Tibial artery (tissue), 4 donors: ENCODE data around the gene KCNQ1.

Experiments
- DNase-seq, 2 donors: peaks; one replicate each; pipeline ENCODE4 v3.0.0-alpha.2; 2019
- H3K27ac ChIP-seq, 2 donors: fragments of 200-600 bp; sonication (generic) in 1 of 2; 1 replicate in 1 of 2; 2 replicates in 1 of 2; pipeline ENCODE4 v1.5.1; 2018 to 2019; ENCODE audit warnings: mild to moderate bottlenecking in 1 of 2
- H3K27me3 ChIP-seq, 2 donors: fragments of 200-600 bp; sonication (generic) in 1 of 2; one replicate each; pipeline versions ENCODE4 v1.5.1 to v1.6.0; 2016 to 2019
- H3K36me3 ChIP-seq, 3 donors: fragments of 200-600 bp; sonication (generic) in 2 of 3; one replicate each; pipeline ENCODE4 v1.5.1; 2016 to 2019; ENCODE audit warnings: mild to moderate bottlenecking in 2 of 3
- H3K4me1 ChIP-seq, 4 donors: fragments of 200-600 bp; sonication (generic) in 2 of 4; 1 replicate in 3 of 4; 2 replicates in 1 of 4; pipeline ENCODE4 v1.5.1; 2016 to 2019
- H3K4me3 ChIP-seq, 2 donors: fragments of 200-600 bp; sonication (generic) in 1 of 2; 1 replicate in 1 of 2; 2 replicates in 1 of 2; pipeline ENCODE4 v1.5.1; 2018 to 2019; ENCODE audit warnings: mild to moderate bottlenecking in 2 of 2
- H3K9me3 ChIP-seq, 3 donors: fragments of 200-600 bp; sonication (generic) in 1 of 3; one replicate each; pipeline ENCODE4 v1.5.1; 2016 to 2019
- CTCF ChIP-seq, 2 experiments: fragments of 200-600 bp in 1 of 2; fragments of 450-650 bp in 1 of 2; IDR thresholded peaks; one replicate each; pipeline ENCODE4 v1.5.1; 2017 to 2019; ENCODE audit warnings: antibody characterized with exemption in 2 of 2, mild to moderate bottlenecking in 1 of 2, moderate library complexity in 1 of 2
- intact Hi-C: fragments of 100-400 bp; cut with DNase I; formaldehyde crosslinking; loops from one replicate; pipeline ENCODE4 v1.15.0; 2023; ENCODE audit warnings: low total_unique reads

Gene KCNQ1

GRCh38 chr11:2582351-2582945, 137.6 kb downstream of the KCNQ1 start:
- no peaks in the 10 kb centered on the region for H3K36me3 ChIP-seq
- no peak overlapping the region for H3K27ac ChIP-seq
- H3K4me1 ChIP-seq = peaks cover 0 to 6% (median 0%) of the 10 kb centered on the region in 4 donors
- peak in 1 of 2 donors; percentile 12 for DNase-seq
- no peak for TF ChIP-seq CTCF (IDR thresholded peaks at IDR 0.05)
- H3K27me3 ChIP-seq = no peaks in the 10 kb centered on the region
- H3K4me3 ChIP-seq = no peak overlapping the region
- intact Hi-C loops = no loop called here
- H3K9me3 ChIP-seq = no peaks in the 10 kb centered on the region

- peaks cover 0 to 6% (median 0%) of the 10 kb centered on the region in 4 donors for H3K4me1 ChIP-seq
- no peak for TF ChIP-seq CTCF (IDR thresholded peaks at IDR 0.05)
- intact Hi-C loops = no loop called here
- DNase-seq = peak; percentile 14 to 62
- no peak overlapping the region for H3K27ac ChIP-seq
- no peaks in the 10 kb centered on the region for H3K36me3 ChIP-seq
- H3K4me3 ChIP-seq = no peak overlapping the region
- no peaks in the 10 kb centered on the region for H3K27me3 ChIP-seq
- H3K9me3 ChIP-seq = no peaks in the 10 kb centered on the region
Observed at GRCh38 chr11:2582946-2583604, 138.3 kb downstream of the KCNQ1 start.

- peak; percentile 10 to 48 for DNase-seq
- Histone ChIP-seq H3K4me1 (peaks cover 0 to 6% (median 0%) of the 10 kb centered on the region in 4 donors), H3K27ac (no peak overlapping the region), H3K9me3 (no peaks in the 10 kb centered on the region), H3K4me3 (no peak overlapping the region), H3K36me3 (no peaks in the 10 kb centered on the region), H3K27me3 (no peaks in the 10 kb centered on the region)
- intact Hi-C loops = no loop called here
- TF ChIP-seq CTCF (IDR thresholded peaks at IDR 0.05) = no peak
Observed at GRCh38 chr11:2583605-2583958, 138.8 kb downstream of the KCNQ1 start.

- Histone ChIP-seq H3K36me3 (no peaks in the 10 kb centered on the region), H3K27me3 (peaks cover 0 to 3% of the 10 kb centered on the region in 2 donors), H3K27ac (no peak overlapping the region), H3K4me3 (no peak overlapping the region), H3K4me1 (peaks cover 0 to 6% (median 0%) of the 10 kb centered on the region in 4 donors), H3K9me3 (no peaks in the 10 kb centered on the region)
- DNase-seq = no peak
- no peak for TF ChIP-seq CTCF (IDR thresholded peaks at IDR 0.05)
- intact Hi-C loops = no loop called here
Observed at GRCh38 chr11:2584434-2584811, 139.6 kb downstream of the KCNQ1 start.

- intact Hi-C loops = no loop called here
- Histone ChIP-seq H3K4me3 (no peak overlapping the region), H3K4me1 (peaks cover 0 to 5% (median 0%) of the 10 kb centered on the region in 4 donors), H3K27ac (no peak overlapping the region), H3K27me3 (peaks cover 0 to 3% of the 10 kb centered on the region in 2 donors), H3K9me3 (no peaks in the 10 kb centered on the region), H3K36me3 (no peaks in the 10 kb centered on the region)
- peak; percentile 13 to 57 for DNase-seq
- no peak for TF ChIP-seq CTCF (IDR thresholded peaks at IDR 0.05)
Observed at GRCh38 chr11:2584812-2585565, 140.2 kb downstream of the KCNQ1 start.
